Thyroid gland (tissue), 4 donors: ENCODE measurements around the gene GORASP1. TPM values are rescaled to one million over a fixed set of nuclear protein-coding genes. Genes with fewer than 3 reads are reported as not detected.
A peak's percentile ranks its signal among the peaks of the same experiment; 100 is the strongest.

Experiments
- DNase-seq, 2 donors: peaks; one replicate each; pipeline ENCODE4 v3.0.0-alpha.2; 2019
- H3K27ac ChIP-seq, 3 donors: fragments of 200-600 bp; sonication (generic); 1 replicate in 2 of 3; 2 replicates in 1 of 3; pipeline ENCODE4 v1.5.1; 2016 to 2019; ENCODE audit warnings: mild to moderate bottlenecking in 1 of 3, moderate library complexity in 1 of 3
- H3K27me3 ChIP-seq: fragments of 200-600 bp; sonication (generic); one replicate; pipeline ENCODE4 v1.5.1; 2019
- H3K36me3 ChIP-seq, 2 donors: fragments of 200-600 bp; sonication (generic); one replicate each; pipeline ENCODE4 v1.5.1; 2016 to 2019
- H3K4me1 ChIP-seq, 2 donors: fragments of 200-600 bp; sonication (generic); one replicate each; pipeline ENCODE4 v1.5.1; 2017 to 2019
- H3K4me3 ChIP-seq, 3 donors: fragments of 200-600 bp; sonication (generic); replicated peaks in 1 of 3; 1 replicate in 2 of 3; 2 replicates in 1 of 3; pipeline ENCODE4 v1.5.1; 2016; ENCODE audit warnings: mild to moderate bottlenecking in 1 of 3
- H3K9me3 ChIP-seq: fragments of 200-600 bp; sonication (generic); one replicate; pipeline ENCODE4 v1.5.1; 2017
- CTCF ChIP-seq, 6 experiments: fragments of 200-600 bp in 3 of 6; fragments of 450-650 bp in 3 of 6; sonication (generic) in 3 of 6; IDR thresholded peaks; one replicate each; pipeline ENCODE4 v1.5.1; 2016 to 2019; ENCODE audit warnings: antibody characterized with exemption in 6 of 6, mild to moderate bottlenecking in 2 of 6, inconsistent platforms in 1 of 6, moderate library complexity in 1 of 6
- POLR2A ChIP-seq, 2 donors: fragments of 450-650 bp; IDR thresholded peaks; one replicate each; pipeline ENCODE4 v1.6.1; 2017; ENCODE audit warnings: antibody characterized with exemption in 2 of 2, mild to moderate bottlenecking in 2 of 2, moderate library complexity in 1 of 2
- WGBS, 2 donors: methylation state at CpG; one replicate each; pipeline ENCODE4 v1.1.5; 2017; 5-methylcytosine and 5-hydroxymethylcytosine counted together
- intact Hi-C: fragments of 100-400 bp; cut with DNase I; formaldehyde crosslinking; loops from one replicate; pipeline ENCODE4 v1.15.1; 2023
- total RNA-seq, 4 donors: library from RNA; depleted of rRNA; stranded (reverse); fragments of >200 nt; gene quantifications; one replicate each; pipeline ENCODE4 v1.2.3, GENCODE V29; 2016

GORASP1 gene
- total RNA-seq, 4 donors from 2014 or later, result 64.6 to 105 (median 101) TPM

GRCh38 chr3:39144748-39145380 lies 37.4 kb upstream of the GORASP1 start:
- no peak for DNase-seq
- Histone ChIP-seq H3K36me3 (peaks cover 42 to 46% of the 10 kb centered on the region in 2 donors), H3K4me1 (peaks cover 66 to 74% of the 10 kb centered on the region in 2 donors), H3K4me3 (no peak overlapping the region), H3K27ac (no peak overlapping the region), H3K9me3 (no peaks in the 10 kb centered on the region), H3K27me3 (no peaks in the 10 kb centered on the region)
- no peak for TF ChIP-seq CTCF (IDR thresholded peaks at IDR 0.05)
- TF ChIP-seq POLR2A (IDR thresholded peaks at IDR 0.05), result no peak
- intact Hi-C loops, result loop anchor here (5.0 kb wide), 1 partner anchor 37 kb away; no protein-coding TSS in a partner anchor
- WGBS, 2 donors, result 96 to 97% methylated on average over 19 to 23 of the region's 23 CpGs

DNA sequence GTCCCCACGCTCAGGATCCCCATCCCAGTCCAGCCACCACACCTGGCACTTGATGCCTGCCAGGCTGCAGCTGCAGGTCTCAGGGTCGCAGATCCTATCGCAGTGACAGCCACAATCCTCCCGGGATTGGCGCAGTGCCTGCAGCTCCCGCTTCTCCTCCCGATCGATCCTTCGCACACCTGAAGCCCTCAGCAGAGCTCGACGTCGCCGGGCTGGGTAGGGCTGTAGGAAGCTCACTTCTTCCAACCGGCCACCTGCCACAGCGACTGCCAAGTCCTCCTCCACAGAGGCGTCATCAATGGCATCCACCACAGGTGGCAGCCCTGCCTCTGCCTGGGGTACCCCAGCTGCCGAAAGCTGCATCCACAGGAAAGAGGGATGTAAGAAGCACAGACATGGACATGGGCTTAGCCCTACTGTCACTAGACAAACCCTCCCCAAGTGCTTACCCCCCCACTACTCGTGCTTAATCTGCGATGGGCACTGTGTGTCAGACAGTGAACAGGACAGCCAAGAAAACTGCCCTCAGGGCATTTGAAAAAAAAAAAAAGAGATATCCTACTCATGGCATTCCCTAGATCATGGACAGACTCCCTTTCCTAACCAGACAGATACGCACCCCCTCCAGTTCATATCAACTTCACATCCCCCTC lies 36.8 kb upstream of the GORASP1 start:
- TF ChIP-seq CTCF (IDR thresholded peaks at IDR 0.05) (no peak), POLR2A (IDR thresholded peaks at IDR 0.05) (no peak)
- no peak overlapping the region for H3K4me3 ChIP-seq
- H3K9me3 ChIP-seq, result no peaks in the 10 kb centered on the region
- H3K4me1 ChIP-seq, result peaks cover 66 to 74% of the 10 kb centered on the region in 2 donors
- peaks cover 42 to 46% of the 10 kb centered on the region in 2 donors for H3K36me3 ChIP-seq
- intact Hi-C loops, result loop anchor here (5.0 kb wide), 1 partner anchor 38 kb away; no protein-coding TSS in a partner anchor
- H3K27ac ChIP-seq, result no peak overlapping the region
- no peaks in the 10 kb centered on the region for H3K27me3 ChIP-seq
- 89 to 95% methylated on average over 20 of the region's 20 CpGs for WGBS, 2 donors
- DNase-seq, result no peak

DNA sequence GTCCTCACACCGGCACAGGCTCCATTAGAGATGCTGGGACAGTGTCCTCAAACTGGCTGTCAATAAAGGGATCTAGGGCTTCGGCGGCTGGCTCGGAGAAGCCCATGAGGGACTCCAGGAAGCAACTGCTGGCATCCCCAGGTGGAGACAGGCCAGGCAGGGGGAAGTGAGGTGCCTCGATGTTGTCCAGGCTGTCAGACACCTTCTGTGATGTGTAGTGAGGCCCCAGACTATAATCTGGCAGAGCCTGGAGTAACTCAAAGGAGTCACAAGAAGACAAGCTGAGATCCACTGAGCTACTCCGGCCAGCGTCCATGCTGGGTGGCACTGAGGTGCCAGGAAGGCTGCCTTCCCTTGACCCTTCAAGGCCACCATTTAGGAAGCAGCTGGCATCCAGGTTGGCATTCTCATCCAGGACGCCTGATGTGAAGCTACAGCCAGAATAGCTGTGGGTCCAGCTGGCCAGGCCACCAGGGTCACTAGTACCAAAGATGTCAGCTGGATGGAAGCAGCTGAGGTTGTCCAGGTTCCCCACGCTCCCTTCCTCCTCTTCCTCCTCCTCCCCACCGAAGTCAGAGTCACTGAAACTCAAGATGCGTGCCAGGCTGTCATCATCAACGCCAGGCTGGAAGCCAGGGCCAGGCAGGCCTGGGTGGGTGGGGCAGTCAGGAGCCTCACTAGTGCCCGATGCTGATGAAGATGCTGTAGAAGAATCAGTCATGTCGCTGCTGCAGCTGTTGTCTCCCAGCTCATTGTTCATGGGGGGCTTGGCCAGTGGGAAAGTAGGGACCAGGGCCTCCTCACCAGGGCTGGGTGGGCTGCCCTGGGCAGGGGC lies 35.8 kb upstream of the GORASP1 start:
- peak overlapping the region in 2 of 3 donors; percentile 89 to 92 for H3K27ac ChIP-seq
- intact Hi-C loops, result loop anchor here (5.0 kb wide), 1 partner anchor 39 kb away; no protein-coding TSS in a partner anchor
- DNase-seq, result no peak
- H3K4me3 ChIP-seq, result no peak overlapping the region
- H3K4me1 ChIP-seq, result peaks cover 64 to 72% of the 10 kb centered on the region in 2 donors
- H3K9me3 ChIP-seq, result no peaks in the 10 kb centered on the region
- WGBS, 2 donors, result 88 to 95% methylated on average over 13 to 14 of the region's 14 CpGs
- TF ChIP-seq CTCF (IDR thresholded peaks at IDR 0.05), result no peak
- TF ChIP-seq POLR2A (IDR thresholded peaks at IDR 0.05), result no peak
- no peaks in the 10 kb centered on the region for H3K27me3 ChIP-seq
- peaks cover 42 to 46% of the 10 kb centered on the region in 2 donors for H3K36me3 ChIP-seq

DNA sequence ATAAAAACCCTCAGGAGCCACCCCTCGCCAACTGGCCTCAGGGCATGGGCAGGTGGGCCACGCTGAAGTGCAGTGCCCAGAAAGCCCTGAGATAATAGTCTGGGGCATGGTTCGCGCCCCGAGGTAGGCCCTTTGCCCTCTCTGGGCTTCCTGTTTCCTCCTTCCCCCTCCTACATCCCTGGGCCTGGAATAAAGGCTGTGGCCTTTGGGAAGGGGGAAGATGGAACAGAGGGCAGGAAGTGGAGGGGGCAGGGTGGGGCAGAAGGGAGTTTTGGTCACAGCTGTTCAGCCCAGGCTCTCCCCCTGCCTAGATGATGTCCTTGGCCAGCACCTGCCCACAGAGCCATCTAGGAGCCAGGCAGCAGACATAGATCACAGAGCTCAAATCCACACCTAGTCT lies 34.6 kb upstream of the GORASP1 start:
- Histone ChIP-seq H3K4me1 (peaks cover 52 to 60% of the 10 kb centered on the region in 2 donors), H3K4me3 (no peak overlapping the region), H3K36me3 (peaks cover 42 to 46% of the 10 kb centered on the region in 2 donors), H3K27me3 (no peaks in the 10 kb centered on the region), H3K27ac (peak overlapping the region; percentile 89 to 94 (median 92)), H3K9me3 (no peaks in the 10 kb centered on the region)
- TF ChIP-seq POLR2A (IDR thresholded peaks at IDR 0.05) (no peak), CTCF (IDR thresholded peaks at IDR 0.05) (no peak)
- intact Hi-C loops, result loop anchor here (5.0 kb wide), 1 partner anchor 40 kb away; no protein-coding TSS in a partner anchor
- no peak for DNase-seq
- 58 to 79% methylated on average over 5 of the region's 5 CpGs for WGBS, 2 donors
